ENCODE data around the gene SCART1. TPM values are rescaled to one million over a fixed set of nuclear protein-coding genes. Genes with fewer than 3 reads are reported as not detected.
"Not testable (repeated sequence)": the region's sequence is repeated elsewhere in the genome, so short reads cannot be mapped to it uniquely, and the experiment has no call there.

Gene SCART1
- total RNA-seq, 1 donor: 3.2 TPM

DNA sequence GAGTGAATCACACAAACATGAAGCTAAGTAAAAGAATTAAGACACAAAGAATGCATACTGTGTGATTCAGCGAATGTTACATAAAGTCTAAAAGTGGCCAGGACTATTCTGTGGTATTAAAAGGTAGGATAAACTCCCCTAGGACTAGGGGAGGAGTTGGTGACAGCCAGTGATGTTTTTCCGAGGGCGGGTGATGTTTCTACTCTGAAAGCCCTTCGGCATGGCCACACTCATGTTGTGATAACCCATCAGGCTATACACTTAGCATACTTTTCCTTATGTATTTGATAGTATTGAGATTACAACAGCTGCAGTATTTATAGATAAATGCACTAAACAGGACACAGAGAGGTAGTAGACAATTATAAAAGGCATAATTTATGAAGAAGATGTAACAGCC, 57.7 kb downstream of the SCART1 start:
- no peak for DNase-seq (ENCODE audit: low read depth in 2 of 3, low spot score in 2 of 3)

DNA sequence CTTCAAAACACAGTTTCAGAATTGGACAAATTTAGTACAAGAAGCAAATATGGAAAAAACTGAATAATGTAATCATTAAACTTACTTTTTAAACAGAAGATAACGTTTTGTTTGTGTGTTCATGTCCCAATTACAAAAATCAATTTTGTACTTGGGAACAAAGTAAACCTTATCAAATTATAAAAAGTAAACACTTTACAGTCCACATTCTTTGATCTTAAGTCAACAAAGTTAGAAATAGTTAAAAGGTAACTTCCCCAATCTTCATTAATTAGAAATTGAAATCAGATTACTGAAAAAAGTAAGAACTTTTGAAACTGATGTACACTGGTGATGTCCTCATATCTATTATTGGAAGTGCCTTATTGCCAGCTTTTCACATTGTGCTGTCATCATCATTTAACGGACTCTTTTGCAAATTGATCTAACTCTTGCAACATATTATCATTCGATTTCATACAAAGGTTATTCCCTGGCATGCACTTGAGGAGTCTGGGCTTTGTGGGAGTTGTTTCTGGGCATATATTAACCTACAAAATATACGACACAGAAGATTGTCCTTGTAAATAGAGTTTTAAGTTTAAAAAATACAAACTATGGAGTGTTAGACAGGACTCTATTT, 58.3 kb downstream of the SCART1 start:
- DNase-seq (ENCODE audit: low read depth in 2 of 3, low spot score in 2 of 3): no peak

- no peak for DNase-seq (ENCODE audit: low read depth in 2 of 3, low spot score in 2 of 3)
Observed at GRCh38 chr10:133515471-133515870, 61.7 kb downstream of the SCART1 start.

DNA sequence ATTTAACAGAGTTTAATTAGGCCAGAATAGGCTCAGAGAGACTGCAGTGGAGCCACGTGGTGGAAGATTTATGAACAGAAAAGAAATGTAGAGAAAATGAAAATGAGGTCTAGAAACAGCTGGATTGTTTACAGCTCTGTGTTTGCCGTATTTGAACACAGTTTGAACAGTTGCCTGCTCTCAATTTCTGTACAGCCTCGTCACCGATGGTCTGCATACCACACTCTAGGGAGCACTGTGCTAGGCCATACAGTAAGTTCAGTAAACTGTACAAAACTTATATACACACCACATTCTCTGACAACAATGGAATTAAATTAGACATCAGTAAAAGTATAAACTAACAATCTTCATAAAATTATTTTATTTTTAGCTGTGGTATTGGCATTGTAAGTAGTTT, 62.3 kb downstream of the SCART1 start:
- DNase-seq (ENCODE audit: low read depth in 2 of 3, low spot score in 2 of 3): no peak

GRCh38 chr10:133518517-133518916, 64.8 kb downstream of the SCART1 start:
- DNase-seq (ENCODE audit: low read depth in 2 of 3, low spot score in 2 of 3): not testable (repeated sequence)

Other genes starting within 250 kb of the SCART1 start
- gene UTF1, start 223.7 kb upstream of the SCART1 start, total RNA-seq: under 0.01 TPM
- 0.27 TPM for gene VENTX, start 216.1 kb upstream of the SCART1 start, total RNA-seq
- 146 TPM for gene ADAM8, start 177.1 kb upstream of the SCART1 start, total RNA-seq
- gene TUBGCP2, start 145.1 kb upstream of the SCART1 start, total RNA-seq: 73.2 TPM
- 19.4 TPM for gene ZNF511, start 145.0 kb upstream of the SCART1 start, total RNA-seq
- gene CALY, start 117.0 kb upstream of the SCART1 start, total RNA-seq: not detected
- not detected for gene PRAP1, start 106.6 kb upstream of the SCART1 start, total RNA-seq
- 18.6 TPM for gene FUOM, start 95.9 kb upstream of the SCART1 start, total RNA-seq
- 30.7 TPM for gene ECHS1, start 80.6 kb upstream of the SCART1 start, total RNA-seq
- 16.7 TPM for gene PAOX, start 74.7 kb upstream of the SCART1 start, total RNA-seq
- 35.8 TPM for gene MTG1, start 59.8 kb upstream of the SCART1 start, total RNA-seq
- gene SPRN, start 29.3 kb upstream of the SCART1 start, total RNA-seq: under 0.01 TPM
- 0.81 TPM for gene CYP2E1, start 73.4 kb downstream of the SCART1 start, total RNA-seq
- gene SYCE1, start 111.6 kb downstream of the SCART1 start, total RNA-seq: not detected
- not detected for gene FRG2B, start 172.8 kb downstream of the SCART1 start, total RNA-seq